ENCODE results near the gene ZBTB18.

The ZBTB18 gene

DNA sequence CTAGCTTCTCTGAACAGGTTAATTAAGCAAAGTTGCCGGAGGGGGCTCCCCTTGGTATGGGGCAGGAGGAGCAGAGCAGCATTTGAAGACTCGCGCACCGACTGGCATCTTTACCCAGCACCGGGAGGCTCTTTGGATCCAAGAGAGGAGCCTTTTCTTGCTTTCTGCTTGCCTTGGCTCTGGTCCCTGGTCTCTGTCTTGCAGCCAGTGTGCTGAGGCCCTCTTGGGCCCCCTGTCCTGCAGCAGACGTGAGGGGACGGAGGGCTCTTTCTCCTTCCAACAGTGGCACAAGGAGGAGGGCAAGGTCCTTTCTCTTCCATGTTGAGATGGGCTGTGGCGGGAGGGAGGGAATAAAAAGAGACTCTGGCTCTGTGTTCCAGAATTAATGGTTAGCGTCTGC is 45.6 kb downstream of the ZBTB18 start:
- WGBS, 2 experiments = 90 to 94% methylated on average over 9 of the region's 9 CpGs
- no peak overlapping the region for H3K27ac ChIP-seq (ENCODE audit: insufficient read depth, low read depth, low read length, poor library complexity, severe bottlenecking)
- H3K4me3 ChIP-seq (ENCODE audit: insufficient read depth, low read depth, low read length) = no peak overlapping the region
- H3K27me3 ChIP-seq (ENCODE audit: control insufficient read depth, insufficient read depth, low read length, poor library complexity, severe bottlenecking) = no peaks in the 10 kb centered on the region
- H3K4me1 ChIP-seq (ENCODE audit: control insufficient read depth, insufficient read depth, low read length) = peaks cover 16% of the 10 kb centered on the region
- no peaks in the 10 kb centered on the region for H3K9me3 ChIP-seq (ENCODE audit: control insufficient read depth, low read length)
- H3K36me3 ChIP-seq (ENCODE audit: control insufficient read depth, insufficient read depth, low read length) = no peaks in the 10 kb centered on the region

DNA sequence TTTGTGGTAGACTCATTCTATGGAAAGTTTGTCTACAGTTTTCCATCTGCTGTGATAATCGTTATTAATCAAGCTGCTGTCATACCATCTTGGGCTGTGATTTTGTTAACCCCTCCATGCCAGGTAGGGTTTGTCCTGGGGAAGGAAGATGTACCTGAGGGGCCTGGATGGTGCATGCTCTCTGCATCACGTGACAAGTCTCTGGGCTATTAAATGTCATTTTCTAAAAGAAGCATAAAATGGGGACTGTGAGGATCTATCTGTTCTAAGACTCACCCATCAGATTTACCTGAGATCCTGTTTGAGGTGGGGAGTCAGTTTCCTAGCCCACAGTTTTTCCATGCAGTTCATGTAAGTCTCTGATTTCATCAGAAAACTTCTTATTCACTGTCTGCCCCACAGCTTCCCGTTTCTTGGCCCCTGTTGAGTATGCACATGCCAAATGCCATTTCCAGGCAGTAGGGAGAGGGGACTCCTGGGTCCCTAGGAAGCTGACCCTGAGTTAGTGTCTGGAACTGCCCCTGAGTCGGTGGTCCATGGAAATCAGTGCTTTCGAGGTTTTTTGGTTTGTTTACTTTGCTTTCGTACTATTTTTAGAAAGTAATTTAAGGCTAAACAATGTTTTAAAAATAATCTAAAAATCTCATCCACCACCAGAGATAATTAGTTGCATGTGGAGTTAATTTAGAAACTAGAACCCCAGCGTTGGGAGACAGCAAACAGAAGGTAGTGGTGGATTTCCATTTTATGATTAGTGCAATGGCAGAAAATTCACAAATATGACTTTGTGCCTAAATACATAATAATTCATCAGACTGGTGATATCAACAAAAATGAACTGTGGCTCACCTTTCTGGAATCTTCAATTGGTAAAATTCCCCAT is 46.7 kb downstream of the ZBTB18 start:
- WGBS, 2 experiments = 91 to 94% methylated on average over 6 of the region's 7 CpGs
- no peaks in the 10 kb centered on the region for H3K36me3 ChIP-seq (ENCODE audit: control insufficient read depth, insufficient read depth, low read length)
- no peaks in the 10 kb centered on the region for H3K27me3 ChIP-seq (ENCODE audit: control insufficient read depth, insufficient read depth, low read length, poor library complexity, severe bottlenecking)
- no peak overlapping the region for H3K4me3 ChIP-seq (ENCODE audit: insufficient read depth, low read depth, low read length)
- no peak overlapping the region for H3K27ac ChIP-seq (ENCODE audit: insufficient read depth, low read depth, low read length, poor library complexity, severe bottlenecking)
- H3K9me3 ChIP-seq (ENCODE audit: control insufficient read depth, low read length) = no peaks in the 10 kb centered on the region
- H3K4me1 ChIP-seq (ENCODE audit: control insufficient read depth, insufficient read depth, low read length) = peaks cover 11% of the 10 kb centered on the region

DNA sequence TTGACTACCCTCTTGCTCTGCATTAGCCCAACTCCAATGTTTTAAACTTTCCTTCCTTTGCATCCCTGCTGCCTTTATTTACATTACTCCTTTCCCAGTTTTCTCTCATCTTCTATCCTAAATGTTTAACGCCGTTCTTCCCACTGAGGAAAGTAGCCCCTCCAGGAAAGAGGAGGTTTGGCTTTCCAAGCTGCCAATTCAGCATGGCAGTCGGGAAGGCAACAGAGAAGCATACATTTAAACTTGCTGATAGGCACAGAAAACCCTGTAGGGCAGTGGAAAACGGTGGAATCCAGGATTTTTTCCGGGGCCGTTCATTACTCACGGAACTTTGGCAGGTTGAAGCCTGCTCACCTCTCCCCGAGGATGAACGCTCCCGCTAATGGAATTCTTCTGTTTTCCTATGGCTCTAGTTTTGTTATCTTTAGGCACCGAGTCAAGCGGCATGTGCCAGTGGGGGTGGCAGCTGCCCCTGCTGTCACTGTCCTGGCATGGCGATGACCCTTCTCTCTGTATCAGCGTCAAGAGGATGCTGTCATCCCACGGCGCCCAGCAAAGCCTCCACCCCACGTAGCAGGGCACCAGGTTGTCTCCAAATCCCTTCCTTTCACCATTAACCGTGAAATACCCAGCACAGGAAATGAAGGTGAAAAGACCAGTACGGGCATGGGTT is 48.3 kb downstream of the ZBTB18 start:
- no peak overlapping the region for H3K4me3 ChIP-seq (ENCODE audit: insufficient read depth, low read depth, low read length)
- H3K27ac ChIP-seq (ENCODE audit: insufficient read depth, low read depth, low read length, poor library complexity, severe bottlenecking) = no peak overlapping the region
- H3K9me3 ChIP-seq (ENCODE audit: control insufficient read depth, low read length) = no peaks in the 10 kb centered on the region
- WGBS, 2 experiments = 95% methylated on average over 19 of the region's 19 CpGs
- peaks cover 9% of the 10 kb centered on the region for H3K4me1 ChIP-seq (ENCODE audit: control insufficient read depth, insufficient read depth, low read length)
- H3K27me3 ChIP-seq (ENCODE audit: control insufficient read depth, insufficient read depth, low read length, poor library complexity, severe bottlenecking) = no peaks in the 10 kb centered on the region
- H3K36me3 ChIP-seq (ENCODE audit: control insufficient read depth, insufficient read depth, low read length) = no peaks in the 10 kb centered on the region

DNA sequence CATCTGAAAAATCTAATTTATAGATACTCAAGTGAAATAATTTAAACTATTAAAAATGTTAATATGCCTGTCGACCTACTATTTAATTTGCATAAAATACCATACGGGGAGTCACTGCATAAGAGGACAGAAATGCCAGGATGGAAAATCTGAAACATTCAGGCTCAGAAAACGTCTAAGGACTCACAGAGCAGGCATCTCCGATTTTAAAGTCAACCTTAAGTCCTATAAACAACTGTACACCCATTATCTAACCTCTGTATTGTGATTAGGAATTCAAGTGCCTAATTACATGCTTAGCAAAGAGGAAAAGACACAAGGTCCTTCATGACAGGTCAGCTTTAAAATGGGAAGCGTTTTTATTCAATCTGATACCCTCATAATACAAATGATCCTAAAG is 49.2 kb downstream of the ZBTB18 start:
- Histone ChIP-seq H3K36me3 (ENCODE audit: control insufficient read depth, insufficient read depth, low read length) (no peaks in the 10 kb centered on the region), H3K9me3 (ENCODE audit: control insufficient read depth, low read length) (no peaks in the 10 kb centered on the region), H3K27ac (ENCODE audit: insufficient read depth, low read depth, low read length, poor library complexity, severe bottlenecking) (no peak overlapping the region), H3K27me3 (ENCODE audit: control insufficient read depth, insufficient read depth, low read length, poor library complexity, severe bottlenecking) (no peaks in the 10 kb centered on the region), H3K4me3 (ENCODE audit: insufficient read depth, low read depth, low read length) (no peak overlapping the region), H3K4me1 (ENCODE audit: control insufficient read depth, insufficient read depth, low read length) (peaks cover 9% of the 10 kb centered on the region)
- WGBS, 2 experiments = 83 to 84% methylated on average over 5 of the region's 5 CpGs

DNA sequence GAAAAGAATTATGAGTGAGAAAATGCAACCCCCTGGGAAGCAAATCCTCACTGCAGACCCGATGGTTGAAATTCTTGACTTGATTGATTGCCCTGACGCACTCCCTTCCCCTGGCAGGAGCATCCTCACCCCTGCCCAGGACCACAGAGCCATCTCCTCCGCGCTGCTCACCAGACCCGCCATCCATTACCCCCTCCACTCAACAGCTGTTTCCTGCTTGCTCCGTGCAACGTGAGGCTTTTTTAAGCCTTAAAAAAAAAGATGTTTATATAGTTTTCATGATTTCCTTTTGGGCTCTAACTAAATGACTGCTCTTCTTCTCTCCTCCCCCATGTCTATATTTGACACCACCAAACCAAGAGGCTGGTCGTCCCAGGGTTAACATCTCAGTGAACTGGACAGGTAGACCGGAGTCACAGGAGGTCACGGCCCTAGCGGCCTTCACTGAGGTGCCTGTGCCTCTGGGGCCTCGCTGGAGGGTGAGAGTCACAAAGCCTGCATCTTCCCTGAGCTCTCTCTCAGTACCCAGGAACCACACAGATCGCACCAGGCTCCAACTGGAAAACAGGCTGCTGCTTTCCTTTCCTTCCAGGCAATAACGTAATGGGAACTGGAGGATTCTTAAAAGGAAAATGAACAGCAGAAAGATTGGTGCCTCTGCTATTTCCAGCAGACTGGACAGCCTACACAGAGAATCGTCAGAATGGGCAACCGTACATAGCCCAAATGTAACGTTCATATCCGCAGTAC is 49.8 kb downstream of the ZBTB18 start:
- Histone ChIP-seq H3K36me3 (ENCODE audit: control insufficient read depth, insufficient read depth, low read length) (no peaks in the 10 kb centered on the region), H3K4me3 (ENCODE audit: insufficient read depth, low read depth, low read length) (no peak overlapping the region), H3K27ac (ENCODE audit: insufficient read depth, low read depth, low read length, poor library complexity, severe bottlenecking) (no peak overlapping the region), H3K27me3 (ENCODE audit: control insufficient read depth, insufficient read depth, low read length, poor library complexity, severe bottlenecking) (no peaks in the 10 kb centered on the region), H3K9me3 (ENCODE audit: control insufficient read depth, low read length) (no peaks in the 10 kb centered on the region), H3K4me1 (ENCODE audit: control insufficient read depth, insufficient read depth, low read length) (peaks cover 9% of the 10 kb centered on the region)
- 85 to 90% methylated on average over 16 of the region's 18 CpGs for WGBS, 2 experiments

DNA sequence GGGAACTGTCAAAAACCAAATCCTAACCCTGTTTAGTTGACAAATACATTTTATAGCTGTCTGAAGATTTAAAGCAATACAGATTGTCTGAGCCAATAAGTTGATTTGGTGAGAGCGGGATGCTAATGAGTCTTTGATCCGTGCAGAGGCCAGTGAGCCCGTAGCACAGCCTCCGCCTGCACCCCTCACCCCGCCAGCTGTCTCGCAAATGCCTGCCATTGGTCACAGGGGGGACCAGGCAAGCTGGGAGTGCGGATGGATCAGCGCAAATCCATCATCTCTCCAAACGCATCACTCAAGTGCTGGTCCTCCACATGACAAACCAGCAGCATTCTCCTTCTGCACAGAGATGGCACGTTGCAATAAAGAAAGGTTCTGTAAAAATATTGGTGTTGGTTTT is 51.0 kb downstream of the ZBTB18 start:
- WGBS, 2 experiments = 81% methylated on average over 10 of the region's 10 CpGs
- no peak overlapping the region for H3K4me3 ChIP-seq (ENCODE audit: insufficient read depth, low read depth, low read length)
- H3K27ac ChIP-seq (ENCODE audit: insufficient read depth, low read depth, low read length, poor library complexity, severe bottlenecking) = no peak overlapping the region
- H3K36me3 ChIP-seq (ENCODE audit: control insufficient read depth, insufficient read depth, low read length) = no peaks in the 10 kb centered on the region
- H3K27me3 ChIP-seq (ENCODE audit: control insufficient read depth, insufficient read depth, low read length, poor library complexity, severe bottlenecking) = no peaks in the 10 kb centered on the region
- H3K4me1 ChIP-seq (ENCODE audit: control insufficient read depth, insufficient read depth, low read length) = peaks cover 12% of the 10 kb centered on the region
- H3K9me3 ChIP-seq (ENCODE audit: control insufficient read depth, low read length) = no peaks in the 10 kb centered on the region

DNA sequence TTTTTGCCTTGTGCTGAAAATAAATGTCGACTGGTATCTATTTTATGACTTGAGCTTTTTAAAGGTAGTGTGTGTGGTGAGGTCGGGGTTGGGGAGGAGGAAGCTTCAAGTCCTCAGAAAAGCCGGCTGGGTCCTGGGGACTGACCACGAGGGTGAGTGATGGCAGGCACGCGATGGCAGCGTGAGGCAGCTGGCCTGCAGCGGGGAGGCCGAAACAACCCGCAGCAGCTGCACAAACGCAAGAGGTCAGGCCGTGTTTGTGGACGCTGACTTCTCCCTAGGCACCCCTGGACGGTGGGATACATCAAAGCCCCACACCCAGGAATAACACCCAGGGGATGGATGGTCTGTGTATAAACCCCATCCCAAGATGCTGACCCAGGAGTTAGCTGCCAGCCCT is 51.4 kb downstream of the ZBTB18 start:
- Histone ChIP-seq H3K4me3 (ENCODE audit: insufficient read depth, low read depth, low read length) (no peak overlapping the region), H3K27ac (ENCODE audit: insufficient read depth, low read depth, low read length, poor library complexity, severe bottlenecking) (no peak overlapping the region), H3K4me1 (ENCODE audit: control insufficient read depth, insufficient read depth, low read length) (peaks cover 16% of the 10 kb centered on the region), H3K27me3 (ENCODE audit: control insufficient read depth, insufficient read depth, low read length, poor library complexity, severe bottlenecking) (no peaks in the 10 kb centered on the region), H3K9me3 (ENCODE audit: control insufficient read depth, low read length) (no peaks in the 10 kb centered on the region), H3K36me3 (ENCODE audit: control insufficient read depth, insufficient read depth, low read length) (no peaks in the 10 kb centered on the region)
- 92 to 94% methylated on average over 14 of the region's 14 CpGs for WGBS, 2 experiments

DNA sequence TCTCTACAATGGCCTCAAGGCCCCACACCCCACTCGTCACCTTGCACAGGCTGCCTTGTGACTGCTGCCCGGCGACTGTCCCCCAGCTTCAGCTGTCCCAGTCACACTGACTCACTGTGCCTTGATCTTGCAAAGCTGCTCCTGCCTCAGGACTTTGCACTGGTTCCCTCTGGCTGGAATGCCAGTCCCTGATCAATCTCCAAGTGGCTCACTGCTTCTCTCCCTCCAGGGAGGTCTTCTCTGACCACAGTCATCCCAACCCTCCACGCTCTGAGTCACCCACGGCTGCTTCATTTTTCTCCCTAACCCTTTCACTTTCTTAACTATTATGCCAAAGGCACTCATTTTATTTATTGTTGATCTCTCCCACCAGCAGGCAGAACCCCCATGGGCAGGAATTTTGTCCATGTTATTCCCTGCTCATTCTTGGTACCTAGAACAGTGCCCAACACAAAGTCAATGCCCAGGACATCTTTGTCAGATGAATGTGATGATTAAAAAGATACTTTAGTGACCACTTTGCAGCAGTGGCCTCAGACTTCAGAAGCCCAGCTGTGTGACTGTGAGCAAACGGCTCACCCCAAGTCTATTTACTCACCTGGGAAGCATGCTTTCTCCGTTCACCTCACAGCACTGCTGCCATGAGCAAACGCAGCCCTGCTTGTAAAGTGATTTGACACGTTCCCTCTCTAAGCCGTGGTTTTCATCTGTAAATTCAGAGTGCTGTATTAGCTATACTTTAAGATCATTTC is 53.4 kb downstream of the ZBTB18 start:
- H3K4me3 ChIP-seq (ENCODE audit: insufficient read depth, low read depth, low read length) = no peak overlapping the region
- H3K4me1 ChIP-seq (ENCODE audit: control insufficient read depth, insufficient read depth, low read length) = peaks cover 17% of the 10 kb centered on the region

DNA sequence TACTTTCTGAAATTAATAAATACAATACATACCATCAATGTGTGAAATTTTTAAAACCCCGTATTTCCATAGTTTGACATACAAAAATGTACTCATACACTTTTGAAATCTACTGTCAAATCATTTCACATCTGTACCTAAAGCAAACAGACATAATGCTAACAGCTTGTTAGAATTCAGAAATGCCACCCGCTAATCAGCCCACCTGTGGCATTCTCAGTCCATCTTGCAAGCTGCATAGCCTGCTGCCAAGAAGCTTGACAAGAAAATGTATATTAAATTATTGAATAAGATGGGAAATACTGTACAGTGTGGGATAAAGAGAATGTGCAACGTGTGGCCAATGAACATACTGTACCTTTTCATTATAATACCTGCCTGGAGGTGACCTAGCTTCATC is 55.1 kb downstream of the ZBTB18 start:
- Histone ChIP-seq H3K27me3 (ENCODE audit: control insufficient read depth, insufficient read depth, low read length, poor library complexity, severe bottlenecking) (no peaks in the 10 kb centered on the region), H3K9me3 (ENCODE audit: control insufficient read depth, low read length) (no peaks in the 10 kb centered on the region), H3K4me3 (ENCODE audit: insufficient read depth, low read depth, low read length) (no peak overlapping the region), H3K36me3 (ENCODE audit: control insufficient read depth, insufficient read depth, low read length) (no peaks in the 10 kb centered on the region), H3K4me1 (ENCODE audit: control insufficient read depth, insufficient read depth, low read length) (peaks cover 8% of the 10 kb centered on the region), H3K27ac (ENCODE audit: insufficient read depth, low read depth, low read length, poor library complexity, severe bottlenecking) (no peak overlapping the region)
- 82 to 89% methylated on average over 3 of the region's 3 CpGs for WGBS, 2 experiments

More for the DNA sequence above, 53.4 kb downstream of the ZBTB18 start:
- H3K9me3 ChIP-seq (ENCODE audit: control insufficient read depth, low read length) = no peaks in the 10 kb centered on the region
- H3K36me3 ChIP-seq (ENCODE audit: control insufficient read depth, insufficient read depth, low read length) = no peaks in the 10 kb centered on the region
- 91 to 92% methylated on average over 10 of the region's 10 CpGs for WGBS, 2 experiments
- H3K27ac ChIP-seq (ENCODE audit: insufficient read depth, low read depth, low read length, poor library complexity, severe bottlenecking) = no peak overlapping the region
- H3K27me3 ChIP-seq (ENCODE audit: control insufficient read depth, insufficient read depth, low read length, poor library complexity, severe bottlenecking) = no peaks in the 10 kb centered on the region
